OCI-LY7 (cell line): ENCODE data around the gene VN1R2. TPM values are rescaled to one million over a fixed set of nuclear protein-coding genes. Genes with fewer than 3 reads are reported as not detected.
A peak's percentile ranks its signal among the peaks of the same experiment; 100 is the strongest.

Experiments
- BruUV-seq: library from RNA; stranded (reverse); fragments of 400-500 nt; replicated peaks from 2 replicates; lab custom pipeline; 2021; lab: Mats Ljungman, UMichigan
- CTCF ChIA-PET: fragments of 300-600 bp; sonication (Branson Sonifier 250); formaldehyde crosslinking; loops from one replicate; lab custom pipeline; 2022; ENCODE audit warnings: antibody characterized with exemption; ENCODE audit not compliant: unreplicated experiment; lab: Charles Lee
- POLR2A ChIA-PET: fragments of 300-600 bp; sonication (Branson Sonifier 250); formaldehyde crosslinking; loops from one replicate; lab custom pipeline; 2022; ENCODE audit warnings: antibody characterized with exemption; lab: Charles Lee
- DNase-seq: peaks from one replicate; pipeline ENCODE4 v3.0.0-alpha.2; 2015; ENCODE audit warnings: low spot score
- H2AFZ ChIP-seq: fragments of 200-600 bp; sonication (generic), shearing (Covaris generic); 2 replicates; pipeline ENCODE4 v1.6.1; 2014; ENCODE audit warnings: mild to moderate bottlenecking, antibody characterized with exemption, low read length, moderate library complexity
- H3K27ac ChIP-seq: fragments of 200-600 bp; sonication (generic); 2 replicates; pipeline ENCODE4 v1.5.1; 2014; ENCODE audit warnings: mixed run types, low read depth, mild to moderate bottlenecking, moderate library complexity, low read length, inconsistent platforms; ENCODE audit not compliant: poor library complexity, severe bottlenecking
- H3K36me3 ChIP-seq: fragments of 200-600 bp; sonication (generic); 2 replicates; pipeline ENCODE4 v1.6.1; 2014; ENCODE audit warnings: mild to moderate bottlenecking, antibody characterized with exemption, low read length, moderate library complexity, mixed read lengths; ENCODE audit not compliant: insufficient read depth
- H3K4me1 ChIP-seq: fragments of 200-600 bp; sonication (generic); 2 replicates; pipeline ENCODE4 v1.5.1; 2014; ENCODE audit warnings: mild to moderate bottlenecking, low read length; ENCODE audit not compliant: insufficient read depth, poor library complexity, severe bottlenecking
- H3K4me2 ChIP-seq: fragments of 200-600 bp; sonication (generic); 2 replicates; pipeline ENCODE4 v1.6.1; 2014; ENCODE audit warnings: mild to moderate bottlenecking, low read length
- H3K4me3 ChIP-seq: fragments of 200-600 bp; sonication (generic); 2 replicates; pipeline ENCODE4 v1.5.1; 2014; ENCODE audit warnings: mild to moderate bottlenecking, low read depth, low read length; ENCODE audit not compliant: poor library complexity, severe bottlenecking
- H3K79me2 ChIP-seq: fragments of 200-600 bp; sonication (generic); 2 replicates; pipeline ENCODE4 v1.6.1; 2016; ENCODE audit warnings: low read depth, mild to moderate bottlenecking, low read length, moderate library complexity, mixed read lengths; ENCODE audit not compliant: insufficient read depth
- H3K9me2 ChIP-seq: fragments of 200-600 bp; sonication (generic); 2 replicates; pipeline ENCODE4 v1.6.1; 2016; ENCODE audit warnings: mild to moderate bottlenecking, low read length, mixed read lengths; ENCODE audit not compliant: insufficient read depth
- H3K9me3 ChIP-seq: fragments of 200-600 bp; sonication (generic); 2 replicates; pipeline ENCODE4 v1.6.1; 2014; ENCODE audit warnings: mild to moderate bottlenecking, mixed run types, low read length, mixed read lengths
- H4K20me1 ChIP-seq: fragments of 200-600 bp; sonication (generic); 2 replicates; pipeline ENCODE4 v1.6.1; 2014; ENCODE audit warnings: mild to moderate bottlenecking, antibody characterized with exemption, low read length, moderate library complexity, mixed read lengths; ENCODE audit not compliant: insufficient read depth
- CTCF ChIP-seq: fragments of 200-600 bp; sonication (generic); conservative IDR thresholded peaks from 2 replicates; pipeline ENCODE4 v1.5.1; 2014; ENCODE audit warnings: mild to moderate bottlenecking, antibody characterized with exemption, low read length, moderate library complexity, mixed read lengths
- EZH2phosphoT487 ChIP-seq: fragments of 200-600 bp; sonication (generic); IDR thresholded peaks from 2 replicates; pipeline ENCODE4 v1.6.1; 2018; ENCODE audit warnings: low read depth, borderline replicate concordance, mild to moderate bottlenecking, mixed run types, antibody characterized with exemption, low read length, moderate library complexity, mixed read lengths
- intact Hi-C: fragments of 100-400 bp; cut with micrococcal nuclease; formaldehyde crosslinking; loops from one replicate; pipeline ENCODE4 v1.10.0; 2022; ENCODE audit not compliant: unreplicated experiment
- total RNA-seq, 2 experiments: library from RNA; depleted of rRNA in 1 of 2; stranded (reverse); fragments of >200 nt in 1 of 2; shearing (Covaris generic) in 1 of 2; gene quantifications; 2 replicates each; pipeline ENCODE4 v1.2.3, GENCODE V29; 2014 to 2022

Gene VN1R2
- total RNA-seq, 2 experiments from 2014 or later = not detected

GRCh38 chr19:53224606-53225005, 33.5 kb upstream of the VN1R2 start:
- Histone ChIP-seq H3K36me3 (no peaks in the 10 kb centered on the region), H4K20me1 (no peaks in the 10 kb centered on the region), H3K4me2 (no peak overlapping the region), H3K4me1 (no peaks in the 10 kb centered on the region), H3K79me2 (no peaks in the 10 kb centered on the region), H3K27ac (no peak overlapping the region), H3K9me2 (no peaks in the 10 kb centered on the region), H3K9me3 (no peaks in the 10 kb centered on the region), H3K4me3 (no peak overlapping the region), H2AFZ (no peak overlapping the region)
- DNase-seq = no peak
- CTCF ChIA-PET = no interaction called here
- intact Hi-C loops = no loop called here
- POLR2A ChIA-PET = interaction anchor here (0.6 kb wide), 1 partner anchor 21 kb away, joined by 3 read pairs; no protein-coding TSS in a partner anchor
- BruUV-seq = no TSS peak
- TF ChIP-seq EZH2phosphoT487 (no peak), CTCF (no peak)

- BruUV-seq = no TSS peak
- no peak for TF ChIP-seq CTCF
- TF ChIP-seq EZH2phosphoT487 = no peak
- CTCF ChIA-PET = no interaction called here
- H3K9me3 ChIP-seq = peaks cover 44% of the 10 kb centered on the region
- no peaks in the 10 kb centered on the region for H3K4me1 ChIP-seq
- no peak overlapping the region for H3K4me2 ChIP-seq
- H2AFZ ChIP-seq = no peak overlapping the region
- POLR2A ChIA-PET = no interaction called here
- no peaks in the 10 kb centered on the region for H3K36me3 ChIP-seq
- H4K20me1 ChIP-seq = no peaks in the 10 kb centered on the region
- no peaks in the 10 kb centered on the region for H3K79me2 ChIP-seq
- intact Hi-C loops = no loop called here
- no peak overlapping the region for H3K4me3 ChIP-seq
- no peak for DNase-seq
- H3K27ac ChIP-seq = no peak overlapping the region
- no peaks in the 10 kb centered on the region for H3K9me2 ChIP-seq
These were observed 20.8 kb upstream of the VN1R2 start for GRCh38 chr19:53237114-53237777.

- Histone ChIP-seq H3K36me3 (no peaks in the 10 kb centered on the region), H3K9me2 (no peaks in the 10 kb centered on the region), H3K27ac (no peak overlapping the region), H3K4me1 (no peaks in the 10 kb centered on the region), H3K4me2 (no peak overlapping the region), H3K9me3 (peaks cover 9% of the 10 kb centered on the region; the same call in 1 of the 2 replicates), H3K79me2 (no peaks in the 10 kb centered on the region), H2AFZ (no peak overlapping the region), H3K4me3 (no peak overlapping the region), H4K20me1 (no peaks in the 10 kb centered on the region)
- peak; percentile 38 for DNase-seq
- intact Hi-C loops = no loop called here
- no TSS peak for BruUV-seq
- TF ChIP-seq EZH2phosphoT487 = no peak
- TF ChIP-seq CTCF = no peak
- CTCF ChIA-PET = no interaction called here
- POLR2A ChIA-PET = no interaction called here
These were observed 11.6 kb upstream of the VN1R2 start for GRCh38 chr19:53246498-53246897.
